ENCODE measurements around the gene CAV2. TPM values are rescaled to one million over a fixed set of nuclear protein-coding genes. Genes with fewer than 3 reads are reported as not detected.

Gene CAV2
- total RNA-seq, 1 donor, result 224 TPM

DNA sequence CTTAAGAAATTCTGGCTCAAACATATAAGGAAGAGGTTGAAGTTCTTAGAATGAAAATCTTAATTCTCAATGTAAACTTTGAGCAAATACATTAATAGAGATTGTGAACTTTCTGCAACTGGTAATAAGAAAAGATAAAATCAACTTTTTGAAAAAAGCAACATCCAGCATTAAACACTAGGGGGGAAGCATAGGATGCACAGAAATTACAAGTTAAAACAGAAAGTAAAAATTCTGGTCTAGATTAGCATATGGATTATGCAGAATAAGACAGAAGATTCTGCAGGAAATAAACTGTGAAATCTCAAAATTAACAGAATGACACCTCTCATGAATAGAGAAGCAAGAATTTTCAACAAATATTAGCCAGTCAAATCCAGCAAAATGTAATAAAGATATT is 38.0 kb upstream of the CAV2 start:
- H3K4me3 ChIP-seq (ENCODE audit: low read depth, low read length), result no peak overlapping the region
- DNase-seq (ENCODE audit: low read depth), result no peak
- TF ChIP-seq CTCF (IDR thresholded peaks at IDR 0.05; ENCODE audit: insufficient read depth, low read depth, low read length), result peak; percentile 18

GRCh38 chr7:116463956-116464355 is 35.6 kb upstream of the CAV2 start:
- DNase-seq (ENCODE audit: low read depth), result no peak
- TF ChIP-seq CTCF (IDR thresholded peaks at IDR 0.05; ENCODE audit: insufficient read depth, low read depth, low read length), result no peak
- no peak overlapping the region for H3K4me3 ChIP-seq (ENCODE audit: low read depth, low read length)

DNA sequence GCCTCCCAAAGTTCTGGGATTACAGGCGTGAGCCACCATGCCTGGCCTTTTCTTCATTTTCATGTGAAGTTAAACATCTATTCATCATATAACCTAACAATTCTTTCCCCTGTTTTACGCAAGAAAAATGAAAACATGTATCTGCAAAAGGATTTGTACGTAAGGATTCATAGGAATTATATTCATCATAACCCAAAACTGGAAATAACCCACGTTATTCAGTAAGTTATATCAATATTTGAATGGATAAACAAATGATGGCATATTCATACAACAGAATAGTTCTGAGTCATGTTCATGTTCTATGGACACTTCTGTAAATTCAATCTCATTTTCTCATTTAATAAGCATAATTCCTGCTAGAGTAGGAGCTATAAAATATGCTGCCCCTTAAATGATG is 35.2 kb upstream of the CAV2 start:
- TF ChIP-seq CTCF (IDR thresholded peaks at IDR 0.05; ENCODE audit: insufficient read depth, low read depth, low read length), result no peak
- H3K4me3 ChIP-seq (ENCODE audit: low read depth, low read length), result no peak overlapping the region
- no peak for DNase-seq (ENCODE audit: low read depth)

DNA sequence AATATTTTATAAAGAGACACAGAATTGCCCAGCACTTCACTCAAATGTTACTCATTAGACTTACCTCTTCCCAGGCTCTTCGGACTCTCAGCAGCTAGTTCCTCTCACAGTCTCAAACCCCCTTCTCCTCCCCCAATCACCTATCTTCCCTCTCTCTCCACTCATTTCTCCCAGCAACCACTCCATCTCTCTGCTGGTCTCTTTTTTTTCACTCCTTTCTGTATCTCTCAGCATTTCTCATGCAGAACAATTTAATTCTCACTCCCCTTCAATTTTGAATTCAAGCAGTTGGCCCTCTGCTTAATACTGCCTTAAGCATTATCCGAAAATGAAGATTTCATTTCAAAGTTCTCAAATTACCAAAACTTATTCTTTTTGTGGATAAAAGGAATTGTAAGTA is 34.4 kb upstream of the CAV2 start:
- no peak overlapping the region for H3K4me3 ChIP-seq (ENCODE audit: low read depth, low read length)
- DNase-seq (ENCODE audit: low read depth), result no peak
- no peak for TF ChIP-seq CTCF (IDR thresholded peaks at IDR 0.05; ENCODE audit: insufficient read depth, low read depth, low read length)

GRCh38 chr7:116468534-116468933 is 31.0 kb upstream of the CAV2 start:
- TF ChIP-seq CTCF (IDR thresholded peaks at IDR 0.05; ENCODE audit: insufficient read depth, low read depth, low read length), result no peak
- no peak overlapping the region for H3K4me3 ChIP-seq (ENCODE audit: low read depth, low read length)
- DNase-seq (ENCODE audit: low read depth), result no peak

GRCh38 chr7:116477625-116478024 is 21.9 kb upstream of the CAV2 start:
- no peak for DNase-seq (ENCODE audit: low read depth)
- no peak for TF ChIP-seq CTCF (IDR thresholded peaks at IDR 0.05; ENCODE audit: insufficient read depth, low read depth, low read length)
- H3K4me3 ChIP-seq (ENCODE audit: low read depth, low read length), result no peak overlapping the region

- no peak for DNase-seq (ENCODE audit: low read depth)
- H3K4me3 ChIP-seq (ENCODE audit: low read depth, low read length), result no peak overlapping the region
- TF ChIP-seq CTCF (IDR thresholded peaks at IDR 0.05; ENCODE audit: insufficient read depth, low read depth, low read length), result no peak
These were observed 20.7 kb upstream of the CAV2 start for GRCh38 chr7:116478834-116479233.
